BJ (cell line): ENCODE results near the gene MTUS2. TPM values are rescaled to one million over a fixed set of nuclear protein-coding genes. Genes with fewer than 3 reads are reported as not detected.

Source experiments
- CTCF ChIA-PET: fragments of 350-600 bp; formaldehyde crosslinking; extraction: SDS; loops from one replicate; lab custom pipeline; 2021; ENCODE audit warnings: antibody characterized with exemption, inconsistent platforms; lab: Yijun Ruan, JAX
- POLR2A ChIA-PET: fragments of 300-600 bp; sonication (Branson Sonifier 250); formaldehyde crosslinking; extraction: SDS; loops from one replicate; lab custom pipeline; 2021; ENCODE audit warnings: antibody characterized with exemption; lab: Charles Lee
- DNase-seq: peaks from one replicate; pipeline ENCODE4 v3.0.0-alpha.2; 2011; ENCODE audit warnings: low read depth
- H3K27me3 ChIP-seq: 2 replicates; pipeline ENCODE4 v1.6.0; 2011; ENCODE audit warnings: low read length; ENCODE audit not compliant: control insufficient read depth, insufficient read depth
- H3K36me3 ChIP-seq: 2 replicates; pipeline ENCODE4 v1.5.1; 2011; ENCODE audit warnings: low read length; ENCODE audit not compliant: control insufficient read depth, insufficient read depth
- H3K4me3 ChIP-seq: 2 replicates; pipeline ENCODE4 v1.5.1; 2011; ENCODE audit warnings: low read depth, mild to moderate bottlenecking, control low read depth, low read length
- polyA plus RNA-seq: library from polyadenylated mRNA; depleted of rRNA; stranded (reverse); fragments of >200 nt; gene quantifications from 2 replicates; pipeline ENCODE4 v1.2.3, GENCODE V29; 2011
- TF ChIP-seq, protein P1 (sequence below): IDR thresholded peaks from 2 replicates; pipeline ENCODE4 v1.5.1; 2011; ENCODE audit warnings: low read depth, mild to moderate bottlenecking, control low read depth, inconsistent platforms, low read length, moderate library complexity; ENCODE audit not compliant: insufficient read depth

Gene MTUS2
- polyA plus RNA-seq, 1 experiment: 0.05 TPM

DNA sequence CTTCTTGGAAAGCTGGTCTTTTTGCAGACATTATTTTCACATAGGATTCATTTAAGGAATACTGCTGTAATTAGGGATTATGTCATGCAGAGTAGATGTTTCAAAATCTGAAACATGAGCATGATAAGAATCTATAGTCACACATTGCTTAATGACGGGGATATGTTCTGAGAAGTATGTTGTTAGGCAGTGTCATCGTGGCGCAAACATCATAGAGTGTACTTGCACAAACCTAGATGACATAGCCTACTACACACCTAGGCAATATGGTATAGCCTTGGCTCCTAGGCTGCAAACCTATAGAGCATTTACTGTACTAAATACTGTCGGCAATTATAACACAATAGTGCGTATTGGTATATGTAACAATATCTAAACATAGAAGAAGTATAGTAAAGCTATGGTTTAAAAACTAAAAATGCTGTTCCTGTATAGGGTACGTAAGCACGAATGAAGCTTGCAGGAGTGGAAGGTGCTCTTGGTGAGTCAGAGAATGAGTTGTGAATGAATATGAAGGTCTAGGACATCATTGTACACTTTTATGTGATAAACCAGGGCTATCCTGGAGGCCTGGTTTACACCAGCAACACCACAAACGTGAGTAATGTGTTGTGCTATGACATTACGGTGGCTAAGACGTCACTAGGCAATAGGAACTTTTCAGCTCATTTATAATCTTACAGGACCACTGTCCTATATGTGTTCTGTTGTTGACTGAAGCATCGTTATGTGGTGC lies 283.1 kb downstream of the MTUS2 start:
- TF ChIP-seq, protein P1, sequence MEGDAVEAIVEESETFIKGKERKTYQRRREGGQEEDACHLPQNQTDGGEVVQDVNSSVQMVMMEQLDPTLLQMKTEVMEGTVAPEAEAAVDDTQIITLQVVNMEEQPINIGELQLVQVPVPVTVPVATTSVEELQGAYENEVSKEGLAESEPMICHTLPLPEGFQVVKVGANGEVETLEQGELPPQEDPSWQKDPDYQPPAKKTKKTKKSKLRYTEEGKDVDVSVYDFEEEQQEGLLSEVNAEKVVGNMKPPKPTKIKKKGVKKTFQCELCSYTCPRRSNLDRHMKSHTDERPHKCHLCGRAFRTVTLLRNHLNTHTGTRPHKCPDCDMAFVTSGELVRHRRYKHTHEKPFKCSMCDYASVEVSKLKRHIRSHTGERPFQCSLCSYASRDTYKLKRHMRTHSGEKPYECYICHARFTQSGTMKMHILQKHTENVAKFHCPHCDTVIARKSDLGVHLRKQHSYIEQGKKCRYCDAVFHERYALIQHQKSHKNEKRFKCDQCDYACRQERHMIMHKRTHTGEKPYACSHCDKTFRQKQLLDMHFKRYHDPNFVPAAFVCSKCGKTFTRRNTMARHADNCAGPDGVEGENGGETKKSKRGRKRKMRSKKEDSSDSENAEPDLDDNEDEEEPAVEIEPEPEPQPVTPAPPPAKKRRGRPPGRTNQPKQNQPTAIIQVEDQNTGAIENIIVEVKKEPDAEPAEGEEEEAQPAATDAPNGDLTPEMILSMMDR: no peak
- ChIA-PET POLR2A (no interaction called here), CTCF (no interaction called here)
- Histone ChIP-seq H3K27me3 (no peaks in the 10 kb centered on the region), H3K36me3 (no peaks in the 10 kb centered on the region), H3K4me3 (no peak overlapping the region)
- DNase-seq: no peak

GRCh38 chr13:29104461-29104860 lies 284.3 kb downstream of the MTUS2 start:
- Histone ChIP-seq H3K4me3 (no peak overlapping the region), H3K27me3 (no peaks in the 10 kb centered on the region), H3K36me3 (no peaks in the 10 kb centered on the region)
- ChIA-PET POLR2A (no interaction called here), CTCF (no interaction called here)
- no peak for DNase-seq
- TF ChIP-seq, protein P1: no peak

DNA sequence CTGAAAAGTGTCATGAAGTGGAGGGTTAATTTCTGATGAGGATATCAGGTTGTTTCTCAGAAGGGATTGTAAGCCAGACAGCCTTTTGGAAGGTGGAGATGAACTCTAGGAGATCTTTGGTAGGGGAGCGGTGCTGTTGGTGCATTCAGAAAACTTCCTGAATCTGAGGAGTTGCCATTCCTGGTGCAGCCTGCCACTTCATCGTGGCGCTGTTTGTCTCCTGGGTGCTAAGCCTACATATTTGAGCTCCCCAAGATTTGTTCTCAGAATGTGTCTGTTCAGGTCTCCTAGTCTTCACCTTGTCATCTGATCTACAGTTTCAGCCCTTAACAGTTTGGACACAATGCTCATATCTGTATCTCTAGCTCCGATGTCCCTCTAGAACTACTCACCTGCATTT lies 285.6 kb downstream of the MTUS2 start:
- no peaks in the 10 kb centered on the region for H3K36me3 ChIP-seq
- ChIA-PET POLR2A (no interaction called here), CTCF (no interaction called here)
- H3K27me3 ChIP-seq: no peaks in the 10 kb centered on the region
- DNase-seq: no peak
- H3K4me3 ChIP-seq: no peak overlapping the region
- TF ChIP-seq, protein P1: no peak

- no peak for DNase-seq
- H3K4me3 ChIP-seq: no peak overlapping the region
- ChIA-PET POLR2A (no interaction called here), CTCF (no interaction called here)
- TF ChIP-seq, protein P1: no peak
- no peaks in the 10 kb centered on the region for H3K36me3 ChIP-seq
- no peaks in the 10 kb centered on the region for H3K27me3 ChIP-seq
Measured at GRCh38 chr13:29106651-29107050, 286.5 kb downstream of the MTUS2 start.

DNA sequence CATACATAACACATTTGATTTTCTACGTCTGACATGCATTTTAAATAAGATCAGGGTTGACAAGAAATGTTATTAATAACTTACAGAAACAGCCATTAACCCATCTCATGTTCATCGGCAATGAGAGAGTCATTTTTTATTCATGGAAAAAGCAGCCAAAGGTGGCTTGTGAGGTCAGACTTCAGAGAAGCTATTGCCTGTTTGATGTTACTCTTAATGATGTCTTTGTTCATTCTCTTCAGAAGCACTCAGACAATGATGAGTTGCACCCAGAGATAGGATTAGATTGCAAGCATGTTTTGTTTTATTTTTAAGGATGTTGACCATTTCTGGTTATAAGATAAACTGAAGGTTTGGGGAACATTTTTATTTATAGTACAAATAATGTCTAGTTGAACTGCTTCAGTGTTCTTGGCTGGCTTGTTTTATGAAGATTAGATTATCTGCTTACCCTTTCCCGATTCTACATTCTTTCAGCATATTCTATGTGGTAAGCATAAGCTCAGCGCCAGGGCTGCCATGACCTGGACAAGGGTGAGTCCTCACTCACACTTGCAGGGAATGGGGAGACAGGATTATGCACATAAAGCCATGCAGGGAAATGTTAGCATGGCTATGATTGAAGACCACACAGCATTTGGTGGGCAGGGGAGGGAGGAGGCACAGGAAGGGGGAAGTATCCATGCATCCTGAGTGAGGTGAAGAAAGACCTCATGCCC lies 288.1 kb downstream of the MTUS2 start:
- CTCF ChIA-PET: no interaction called here
- Histone ChIP-seq H3K27me3 (no peaks in the 10 kb centered on the region), H3K36me3 (no peaks in the 10 kb centered on the region), H3K4me3 (no peak overlapping the region)
- DNase-seq: no peak
- TF ChIP-seq, protein P1: no peak
- POLR2A ChIA-PET: no interaction called here
